HEK293 (cell line): ENCODE measurements around the gene JAM3.
A peak's percentile ranks its signal among the peaks of the same experiment; 100 is the strongest.

Source experiments
- GLIS1 ChIP-seq: fragments of 450-650 bp; formaldehyde crosslinking; IDR thresholded peaks from 2 replicates; pipeline ENCODE4 v1.5.1; 2016; ENCODE audit warnings: missing biosample characterization, missing genetic modification characterization
- IKZF3 ChIP-seq: fragments of 450-650 bp; IDR thresholded peaks from 2 replicates; pipeline ENCODE4 v1.5.0; 2018; ENCODE audit warnings: missing biosample characterization, mild to moderate bottlenecking, missing genetic modification characterization, moderate library complexity
- MYNN ChIP-seq: fragments of 450-650 bp; formaldehyde crosslinking; IDR thresholded peaks from 2 replicates; pipeline ENCODE4 v1.5.1; 2016; ENCODE audit warnings: missing biosample characterization, missing genetic modification characterization, borderline replicate concordance
- PATZ1 ChIP-seq: fragments of 450-650 bp; formaldehyde crosslinking; IDR thresholded peaks from 2 replicates; pipeline ENCODE4 v1.5.1; 2016; ENCODE audit warnings: missing biosample characterization, missing genetic modification characterization
- WT1 ChIP-seq: fragments of 450-650 bp; formaldehyde crosslinking; IDR thresholded peaks from 2 replicates; pipeline ENCODE4 v1.5.1; 2016; ENCODE audit warnings: missing biosample characterization, missing genetic modification characterization
- ZBTB11 ChIP-seq: fragments of 450-650 bp; formaldehyde crosslinking; conservative IDR thresholded peaks from 2 replicates; pipeline ENCODE4 v1.5.1; 2016; ENCODE audit warnings: low read depth, missing biosample characterization, missing genetic modification characterization
- ZBTB26 ChIP-seq: fragments of 450-650 bp; formaldehyde crosslinking; optimal IDR thresholded peaks from 2 replicates; pipeline ENCODE3; 2016; ENCODE audit warnings: missing biosample characterization, mild to moderate bottlenecking, missing genetic modification characterization
- ZFHX2 ChIP-seq: fragments of 450-650 bp; formaldehyde crosslinking; conservative IDR thresholded peaks from 2 replicates; pipeline ENCODE4 v1.5.1; 2016; ENCODE audit warnings: missing biosample characterization, missing genetic modification characterization
- ZNF18 ChIP-seq: fragments of 450-650 bp; formaldehyde crosslinking; IDR thresholded peaks from 2 replicates; pipeline ENCODE4 v1.5.1; 2016; ENCODE audit warnings: missing biosample characterization, missing genetic modification characterization
- ZNF19 ChIP-seq: fragments of 450-650 bp; formaldehyde crosslinking; IDR thresholded peaks from 2 replicates; pipeline ENCODE4; 2016; ENCODE audit warnings: missing biosample characterization, missing genetic modification characterization, low read depth
- ZNF24 ChIP-seq: fragments of 450-650 bp; formaldehyde crosslinking; IDR thresholded peaks from 2 replicates; pipeline ENCODE4 v1.5.1; 2016; ENCODE audit warnings: missing biosample characterization, missing genetic modification characterization
- ZNF248 ChIP-seq: fragments of 450-650 bp; formaldehyde crosslinking; IDR thresholded peaks from 2 replicates; pipeline ENCODE4 v1.5.1; 2017; ENCODE audit warnings: missing biosample characterization, missing genetic modification characterization
- ZNF26 ChIP-seq: fragments of 450-650 bp; formaldehyde crosslinking; IDR thresholded peaks from 2 replicates; pipeline ENCODE4 v1.5.1; 2016; ENCODE audit warnings: missing biosample characterization, missing genetic modification characterization
- ZNF518A ChIP-seq: fragments of 450-650 bp; formaldehyde crosslinking; conservative IDR thresholded peaks from 2 replicates; pipeline ENCODE4 v1.5.1; 2016; ENCODE audit warnings: low read depth, missing biosample characterization, missing genetic modification characterization
- ZNF530 ChIP-seq: fragments of 450-650 bp; formaldehyde crosslinking; IDR thresholded peaks from 2 replicates; pipeline ENCODE4 v1.5.1; 2016; ENCODE audit warnings: low read depth, missing biosample characterization, missing genetic modification characterization
- ZNF571 ChIP-seq: fragments of 450-650 bp; formaldehyde crosslinking; IDR thresholded peaks from 2 replicates; pipeline ENCODE4 v1.5.0; 2017; ENCODE audit warnings: missing biosample characterization, missing genetic modification characterization
- ZSCAN18 ChIP-seq: fragments of 450-650 bp; formaldehyde crosslinking; IDR thresholded peaks from 2 replicates; pipeline ENCODE4 v1.5.1; 2016; ENCODE audit warnings: missing biosample characterization, missing genetic modification characterization
- ZSCAN5A ChIP-seq: fragments of 450-650 bp; formaldehyde crosslinking; IDR thresholded peaks from 2 replicates; pipeline ENCODE4 v1.5.1; 2016; ENCODE audit warnings: missing biosample characterization, missing genetic modification characterization

Gene JAM3

GRCh38 chr11:134069426-134070341, 812 bp downstream of the JAM3 start (continued):
- TF ChIP-seq ZSCAN18, result no peak
- TF ChIP-seq WT1 (tag by site-specific recombination), result no peak
- no peak for TF ChIP-seq ZNF19 (tag by site-specific recombination)
- no peak for TF ChIP-seq GLIS1 (tag by site-specific recombination)
- no peak for TF ChIP-seq ZNF18 (tag by site-specific recombination)
- TF ChIP-seq ZNF530 (tag by site-specific recombination), result no peak
- TF ChIP-seq ZNF24 (tag by site-specific recombination), result no peak
- no peak for TF ChIP-seq ZNF26 (tag by site-specific recombination)
- no peak for TF ChIP-seq ZNF518A (tag by site-specific recombination)
- no peak for TF ChIP-seq ZSCAN5A (tag by site-specific recombination)
- peak; percentile 32 for TF ChIP-seq ZBTB26
- no peak; the same call in 1 of the 2 replicates for TF ChIP-seq ZBTB11 (tag by site-specific recombination)
- TF ChIP-seq MYNN (tag by site-specific recombination), result no peak
- TF ChIP-seq ZFHX2 (tag by site-specific recombination), result peak; percentile 51
- TF ChIP-seq ZNF571 (tag by site-specific recombination), result no peak
- no peak for TF ChIP-seq PATZ1
- no peak for TF ChIP-seq ZNF248 (tag by site-specific recombination)
- no peak for TF ChIP-seq IKZF3 (tag by site-specific recombination)
